MCF 10A (cell line): ENCODE measurements around the gene KIF24. TPM values are rescaled to one million over a fixed set of nuclear protein-coding genes. Genes with fewer than 3 reads are reported as not detected.

ENCODE experiments used
- BruUV-seq: library from RNA; stranded (reverse); fragments of 400-500 nt; replicated peaks from 2 replicates; lab custom pipeline; 2021; lab: Mats Ljungman, UMichigan
- CTCF ChIA-PET: fragments of 300-600 bp; sonication (Branson Sonifier 250); formaldehyde crosslinking; extraction: SDS; loops from one replicate; lab custom pipeline; 2021; ENCODE audit warnings: antibody characterized with exemption, inconsistent platforms; lab: Yijun Ruan, JAX
- POLR2A ChIA-PET: fragments of 300-600, 350-650 bp; sonication (Branson Sonifier 250); formaldehyde crosslinking; extraction: SDS; loops from one replicate; lab custom pipeline; 2020; ENCODE audit warnings: antibody characterized with exemption, inconsistent platforms; lab: Yijun Ruan, JAX
- DNase-seq: peaks from one replicate; pipeline ENCODE4 v3.0.0-alpha.2; 2018; ENCODE audit not compliant: unreplicated experiment
- H3K27ac Mint-ChIP-seq: one replicate; pipeline ENCODE4 v1.8.0; 2022; ENCODE audit warnings: mild to moderate bottlenecking, low read depth, mixed read lengths; ENCODE audit not compliant: unreplicated experiment
- H3K27me3 Mint-ChIP-seq: one replicate; pipeline ENCODE4 v1.8.0; 2022; ENCODE audit warnings: mixed read lengths; ENCODE audit not compliant: insufficient read depth, unreplicated experiment
- H3K36me3 Mint-ChIP-seq: one replicate; pipeline ENCODE4 v1.8.0; 2022; ENCODE audit warnings: mild to moderate bottlenecking, moderate library complexity, mixed read lengths; ENCODE audit not compliant: insufficient read depth, unreplicated experiment
- H3K4me1 Mint-ChIP-seq: one replicate; pipeline ENCODE4 v1.8.0; 2022; ENCODE audit warnings: mixed read lengths; ENCODE audit not compliant: insufficient read depth, unreplicated experiment
- H3K4me3 Mint-ChIP-seq: one replicate; pipeline ENCODE4 v1.8.0; 2022; ENCODE audit warnings: mild to moderate bottlenecking, moderate library complexity, mixed read lengths; ENCODE audit not compliant: unreplicated experiment
- H3K9me3 Mint-ChIP-seq: one replicate; pipeline ENCODE4 v1.8.0; 2022; ENCODE audit warnings: mixed read lengths; ENCODE audit not compliant: unreplicated experiment
- intact Hi-C: fragments of 100-400 bp; cut with micrococcal nuclease; formaldehyde crosslinking; loops from 2 replicates; pipeline ENCODE4 v1.14.1; 2022
- total RNA-seq: library from RNA; stranded (reverse); gene quantifications from 2 replicates; pipeline ENCODE4 v1.2.3, GENCODE V29; 2022
- TF ChIP-seq, protein P1 (sequence below): fragments of 200-600 bp; IDR thresholded peaks from one replicate; pipeline ENCODE4 v1.8.0; 2022; ENCODE audit warnings: antibody characterized with exemption, mild to moderate bottlenecking; ENCODE audit not compliant: unreplicated experiment

The KIF24 gene
- total RNA-seq, 1 experiment from 2014 or later: 3.5 TPM

DNA sequence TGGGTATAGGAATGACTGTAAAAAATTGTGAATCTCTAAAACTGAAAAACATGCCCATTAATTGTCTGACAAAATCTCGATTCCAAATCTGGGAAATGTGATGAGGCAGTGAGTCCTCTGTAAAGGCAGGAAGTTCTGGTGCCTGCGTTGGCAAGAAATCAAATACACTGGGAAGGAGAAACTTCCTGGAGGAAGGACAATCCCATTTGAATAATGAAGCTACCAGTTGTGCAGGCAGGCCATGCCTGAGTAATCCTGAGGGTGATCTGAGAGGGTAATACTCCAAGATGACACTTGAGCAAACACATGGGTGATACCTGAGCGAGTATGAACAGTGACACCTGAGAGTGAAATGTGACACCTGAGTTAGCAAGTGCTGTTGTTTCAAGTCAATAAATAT, 49.7 kb downstream of the KIF24 start:
- intact Hi-C loops: no loop called here
- ChIA-PET POLR2A (interaction anchor here (0.6 to 1.0 kb wide), 2 partner anchors 10 to 11 kb away, joined by 3 read pairs; no protein-coding TSS in a partner anchor), CTCF (interaction anchor here (0.7 kb wide), 1 partner anchor 11 kb away, joined by 4 read pairs; no protein-coding TSS in a partner anchor)
- H3K4me1 Mint-ChIP-seq: no peaks in the 10 kb centered on the region
- no peaks in the 10 kb centered on the region for H3K27me3 Mint-ChIP-seq
- H3K9me3 Mint-ChIP-seq: no peaks in the 10 kb centered on the region
- no peaks in the 10 kb centered on the region for H3K36me3 Mint-ChIP-seq
- H3K4me3 Mint-ChIP-seq: no peak overlapping the region
- peak; percentile 3 for DNase-seq
- BruUV-seq: no TSS peak
- TF ChIP-seq, protein P1, sequence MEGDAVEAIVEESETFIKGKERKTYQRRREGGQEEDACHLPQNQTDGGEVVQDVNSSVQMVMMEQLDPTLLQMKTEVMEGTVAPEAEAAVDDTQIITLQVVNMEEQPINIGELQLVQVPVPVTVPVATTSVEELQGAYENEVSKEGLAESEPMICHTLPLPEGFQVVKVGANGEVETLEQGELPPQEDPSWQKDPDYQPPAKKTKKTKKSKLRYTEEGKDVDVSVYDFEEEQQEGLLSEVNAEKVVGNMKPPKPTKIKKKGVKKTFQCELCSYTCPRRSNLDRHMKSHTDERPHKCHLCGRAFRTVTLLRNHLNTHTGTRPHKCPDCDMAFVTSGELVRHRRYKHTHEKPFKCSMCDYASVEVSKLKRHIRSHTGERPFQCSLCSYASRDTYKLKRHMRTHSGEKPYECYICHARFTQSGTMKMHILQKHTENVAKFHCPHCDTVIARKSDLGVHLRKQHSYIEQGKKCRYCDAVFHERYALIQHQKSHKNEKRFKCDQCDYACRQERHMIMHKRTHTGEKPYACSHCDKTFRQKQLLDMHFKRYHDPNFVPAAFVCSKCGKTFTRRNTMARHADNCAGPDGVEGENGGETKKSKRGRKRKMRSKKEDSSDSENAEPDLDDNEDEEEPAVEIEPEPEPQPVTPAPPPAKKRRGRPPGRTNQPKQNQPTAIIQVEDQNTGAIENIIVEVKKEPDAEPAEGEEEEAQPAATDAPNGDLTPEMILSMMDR: no peak
- no peak overlapping the region for H3K27ac Mint-ChIP-seq

Other genes starting within 250 kb of the KIF24 start
- gene DCAF12, start 202.6 kb downstream of the KIF24 start, total RNA-seq: 39.8 and 44.2 TPM in 2 replicates
- gene UBAP1, start 150.2 kb downstream of the KIF24 start, total RNA-seq: 58.0 and 64.4 TPM in 2 replicates
- 30.6 and 35.0 TPM in 2 replicates for gene NUDT2, start 301 bp upstream of the KIF24 start, total RNA-seq
- 2.4 and 2.9 TPM in 2 replicates for gene MYORG, start 47.6 kb upstream of the KIF24 start, total RNA-seq
- gene FAM219A, start 129.3 kb upstream of the KIF24 start, total RNA-seq: 19.3 and 20.3 TPM in 2 replicates
- gene DNAI1, start 129.5 kb upstream of the KIF24 start, total RNA-seq: not detected in 2 replicates
- not detected in 2 replicates for gene ENHO, start 193.7 kb upstream of the KIF24 start, total RNA-seq